Epithelial cell of prostate (primary cell): Measurements from ENCODE around the gene IER5.
A peak's percentile ranks its signal among the peaks of the same experiment; 100 is the strongest.

Experiments
- DNase-seq: peaks from one replicate; pipeline ENCODE4 v3.0.0-alpha.2; 2011; ENCODE audit warnings: low read depth, low spot score
- H3K27ac ChIP-seq: fragments of 450-650 bp; 2 replicates; pipeline ENCODE4 v1.5.1; 2017; ENCODE audit warnings: mild to moderate bottlenecking

The IER5 gene

DNA sequence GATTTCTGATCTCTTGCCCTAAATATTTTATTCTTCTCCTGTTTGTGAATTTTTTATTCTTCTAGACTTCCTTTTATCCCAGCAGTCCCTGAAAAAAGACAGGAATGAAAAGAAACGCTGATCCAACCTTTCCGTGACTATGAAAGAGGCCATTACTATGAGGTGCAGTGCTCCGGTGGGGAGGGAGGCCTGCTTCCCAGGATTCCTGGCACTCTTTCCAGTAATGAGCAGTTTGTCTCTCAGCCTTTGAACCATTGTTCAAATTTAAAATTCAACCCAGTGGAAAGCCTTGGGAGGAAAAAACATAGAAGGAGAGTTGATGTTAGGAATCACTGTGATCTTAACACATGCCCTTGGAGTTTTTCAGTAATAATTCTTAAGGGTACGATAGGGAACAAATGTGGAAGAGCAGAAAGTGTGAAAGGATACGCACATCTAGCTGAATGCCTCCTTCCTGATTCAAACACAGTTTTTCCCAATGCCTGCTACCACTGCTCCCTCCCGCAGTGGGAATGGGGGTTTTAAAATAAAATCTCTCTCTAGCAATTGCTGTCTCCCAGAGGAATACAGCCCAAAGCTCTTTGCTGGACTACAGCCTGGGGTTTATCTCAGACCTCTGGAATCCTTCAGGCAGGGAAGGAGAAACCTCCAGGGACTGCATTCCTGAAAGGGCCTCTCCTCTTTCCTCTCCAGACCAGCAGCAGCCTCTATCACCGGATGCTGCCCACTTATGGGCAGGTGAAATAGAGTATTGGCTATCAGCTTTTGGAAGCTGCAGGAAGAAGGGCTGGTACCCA is 6.1 kb downstream of the IER5 start:
- H3K27ac ChIP-seq, result peak overlapping the region; percentile 92
- no peak for DNase-seq

DNA sequence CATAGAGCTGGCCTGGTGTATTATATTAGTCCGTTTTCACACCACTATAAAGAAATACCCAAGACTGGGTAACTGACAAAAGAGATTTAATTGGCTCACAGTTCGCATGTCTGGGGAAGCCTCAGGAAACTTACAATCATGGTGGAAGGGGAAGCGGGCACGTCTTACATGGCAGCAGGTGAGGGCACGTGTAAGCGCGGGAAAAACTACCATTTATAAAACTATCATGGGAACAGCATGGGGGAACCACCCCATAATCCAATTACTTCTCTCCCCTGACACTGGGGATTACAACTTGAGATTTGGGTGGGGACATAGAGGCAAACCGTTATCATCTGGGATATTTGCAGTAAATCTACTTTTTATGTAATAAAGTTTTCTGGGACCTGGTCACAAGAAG is 6.8 kb downstream of the IER5 start:
- peak overlapping the region; percentile 92 for H3K27ac ChIP-seq
- no peak for DNase-seq

DNA sequence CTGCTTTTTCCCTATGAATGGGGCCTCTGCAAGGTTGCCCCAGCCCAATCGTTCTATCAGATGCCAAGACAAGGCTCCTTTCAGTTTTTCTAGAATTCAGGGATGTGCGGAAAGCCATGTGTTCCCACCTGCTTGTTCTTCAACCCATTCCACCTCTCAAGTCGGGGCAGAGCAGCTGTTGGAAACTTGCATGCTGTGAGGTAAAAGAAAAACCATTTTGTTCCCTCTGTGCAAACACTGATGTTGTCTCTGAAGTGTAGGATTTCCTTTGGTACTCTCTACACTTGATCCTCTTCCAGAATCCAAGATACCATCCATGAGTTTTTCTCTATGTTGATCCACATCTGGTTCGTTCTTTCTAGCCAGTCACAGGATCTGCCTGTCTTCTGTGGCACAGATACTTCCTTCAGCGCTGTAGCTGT is 7.3 kb downstream of the IER5 start:
- no peak for DNase-seq
- H3K27ac ChIP-seq, result peak overlapping the region; percentile 92

DNA sequence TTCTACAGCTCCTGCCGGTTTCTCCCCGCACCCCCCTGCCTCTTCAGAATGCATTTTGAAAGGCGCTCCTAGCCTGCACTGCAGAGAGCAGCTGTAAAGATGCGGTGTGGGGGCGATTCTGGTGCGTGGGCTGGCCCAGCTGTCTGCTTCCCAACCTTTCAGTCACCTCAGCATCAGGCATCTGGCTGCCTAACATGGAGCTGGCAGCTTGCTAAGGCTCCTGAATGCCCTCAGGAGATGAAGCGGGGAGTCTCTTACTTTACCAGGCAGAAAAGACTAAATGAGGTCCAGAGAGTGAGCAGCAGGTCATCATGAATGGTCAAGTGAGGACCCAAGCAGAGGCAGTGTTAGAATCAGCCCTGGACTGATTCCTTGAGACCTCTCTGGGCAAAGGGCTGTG is 8.7 kb downstream of the IER5 start:
- no peak for DNase-seq
- peak overlapping the region; percentile 92 for H3K27ac ChIP-seq

DNA sequence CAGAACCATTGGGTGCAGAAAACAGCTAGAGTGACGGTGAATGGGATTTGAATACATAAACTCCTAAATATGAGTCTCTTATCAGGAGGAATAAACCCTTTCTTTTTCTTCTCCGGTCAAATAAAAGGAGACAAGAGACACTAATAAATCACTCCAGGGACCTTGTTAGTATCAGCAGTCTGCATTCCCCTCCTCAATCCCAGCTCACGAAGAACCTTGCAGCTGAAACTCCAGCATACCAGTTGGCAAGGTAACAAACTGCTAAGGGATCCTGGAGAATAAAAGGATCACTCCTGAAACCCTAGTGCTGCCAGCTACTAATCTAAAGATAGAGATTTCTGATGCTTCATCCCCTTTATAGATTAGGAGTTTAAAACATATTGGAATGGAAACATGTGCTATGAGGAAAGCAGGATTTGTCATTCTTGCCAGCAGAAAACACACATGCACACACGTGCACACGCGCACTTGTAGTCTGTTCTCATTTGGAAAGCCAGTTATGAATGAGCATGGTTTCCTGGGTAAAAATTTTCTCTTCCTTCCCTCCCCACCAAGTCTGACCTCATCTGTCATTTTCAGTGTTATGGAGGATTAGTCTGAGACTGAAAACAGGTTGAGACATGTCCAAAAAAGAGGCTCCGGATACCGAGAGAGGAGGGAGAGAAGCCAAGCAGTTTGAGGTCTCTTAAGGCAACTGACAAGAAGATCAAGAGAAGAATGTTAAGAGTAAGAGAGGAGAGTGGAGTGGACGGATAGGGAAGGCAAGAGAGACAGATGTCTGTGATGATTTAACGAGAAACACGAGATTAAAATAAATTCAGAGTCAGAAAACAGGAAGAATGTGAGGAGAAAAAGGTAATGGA is 10.9 kb downstream of the IER5 start:
- peak; percentile 92 for DNase-seq
- peak overlapping the region; percentile 92 for H3K27ac ChIP-seq

DNA sequence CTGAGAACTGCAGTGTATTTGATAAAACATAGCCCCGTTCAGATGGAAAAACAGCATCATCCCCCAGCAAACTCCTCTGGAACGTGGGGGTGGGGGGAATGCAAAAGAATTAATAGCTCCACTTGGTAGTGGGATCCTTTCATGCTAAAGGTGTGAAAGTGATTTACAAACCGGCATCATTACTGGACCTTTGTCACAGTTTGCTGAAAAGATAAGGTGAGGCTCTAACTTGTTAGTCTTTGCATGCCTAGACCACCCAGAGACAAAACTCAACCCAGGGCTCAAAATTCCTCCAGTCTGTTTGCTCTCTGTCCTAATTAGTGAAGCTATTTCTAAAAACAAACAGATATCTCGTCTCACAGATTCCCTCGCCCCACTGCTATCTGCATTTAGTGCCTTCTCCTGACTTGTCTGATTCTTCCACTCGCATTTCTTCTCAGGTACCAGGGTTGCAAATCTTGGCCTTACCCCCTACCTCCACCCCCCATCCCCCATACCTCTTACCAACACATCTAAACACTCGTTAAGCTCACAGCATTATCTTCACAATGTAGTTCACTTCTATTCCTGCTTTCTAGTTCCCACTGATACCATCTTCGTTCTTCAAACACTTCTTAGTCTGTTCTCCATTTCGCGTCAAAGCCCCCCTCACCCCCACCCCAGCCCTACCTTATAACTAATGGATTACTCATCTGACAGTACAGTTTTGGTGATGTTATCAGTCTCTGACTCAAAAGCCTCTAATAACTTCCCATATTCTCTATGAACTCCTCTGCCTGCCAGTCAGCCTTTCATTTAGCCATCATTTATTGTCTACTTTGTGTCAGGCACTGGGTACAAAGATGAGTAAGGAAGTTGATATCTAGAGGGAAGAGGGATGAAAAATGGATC is 11.8 kb downstream of the IER5 start:
- peak; percentile 66 for DNase-seq
- peak overlapping the region; percentile 92 for H3K27ac ChIP-seq

DNA sequence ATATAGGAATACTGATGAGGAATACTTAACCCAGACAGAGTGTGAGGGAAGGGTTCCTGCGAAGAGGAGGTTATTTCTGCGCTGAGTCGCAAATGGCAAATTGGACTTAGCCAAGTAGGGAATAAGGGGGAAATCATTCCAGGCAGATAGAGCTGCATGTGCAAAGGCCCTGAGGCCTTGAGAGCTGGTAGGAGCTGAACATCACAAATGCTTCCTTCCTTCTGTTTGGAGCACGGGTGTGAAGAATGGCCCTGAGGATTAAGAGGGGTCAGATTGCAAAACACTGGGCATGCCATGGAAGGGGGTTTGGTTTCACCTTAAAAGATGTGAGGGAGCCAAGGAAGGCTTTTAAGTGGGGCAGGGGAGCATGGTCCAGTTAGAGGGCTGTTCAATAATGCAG is 12.4 kb downstream of the IER5 start:
- H3K27ac ChIP-seq, result peak overlapping the region; percentile 92
- DNase-seq, result no peak

DNA sequence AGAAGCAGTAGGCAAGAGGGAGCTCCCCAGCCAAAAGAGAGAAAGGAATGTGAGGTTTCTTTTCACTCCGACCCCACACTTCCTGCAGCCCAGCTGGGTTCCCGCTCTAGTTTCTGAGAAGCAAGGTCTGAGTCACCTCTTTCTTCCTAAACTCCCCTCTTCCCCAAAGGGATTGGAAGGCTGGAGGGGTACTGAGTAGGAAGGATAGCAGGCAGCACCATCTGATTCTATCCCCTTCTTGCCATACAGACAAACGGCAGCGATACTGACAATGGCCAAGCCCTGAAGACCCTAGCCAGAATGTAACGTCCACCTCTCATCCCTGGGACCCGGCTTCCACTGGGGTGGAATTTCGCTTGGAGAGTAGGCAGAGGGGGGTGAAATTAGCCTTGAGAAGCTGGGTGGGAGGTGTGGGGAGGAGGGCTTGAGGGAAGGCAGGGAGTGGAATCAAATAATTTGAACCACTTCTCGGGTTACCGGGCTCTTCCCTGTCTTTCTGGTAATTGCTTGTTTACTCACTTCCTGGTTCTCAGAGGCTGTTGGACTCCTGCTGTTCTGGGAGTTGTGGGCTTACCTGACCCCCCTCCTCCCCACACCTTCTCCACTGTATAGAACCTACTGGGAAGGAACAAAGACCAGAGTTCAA is 13.2 kb downstream of the IER5 start:
- DNase-seq, result no peak
- H3K27ac ChIP-seq, result peak overlapping the region; percentile 92

DNA sequence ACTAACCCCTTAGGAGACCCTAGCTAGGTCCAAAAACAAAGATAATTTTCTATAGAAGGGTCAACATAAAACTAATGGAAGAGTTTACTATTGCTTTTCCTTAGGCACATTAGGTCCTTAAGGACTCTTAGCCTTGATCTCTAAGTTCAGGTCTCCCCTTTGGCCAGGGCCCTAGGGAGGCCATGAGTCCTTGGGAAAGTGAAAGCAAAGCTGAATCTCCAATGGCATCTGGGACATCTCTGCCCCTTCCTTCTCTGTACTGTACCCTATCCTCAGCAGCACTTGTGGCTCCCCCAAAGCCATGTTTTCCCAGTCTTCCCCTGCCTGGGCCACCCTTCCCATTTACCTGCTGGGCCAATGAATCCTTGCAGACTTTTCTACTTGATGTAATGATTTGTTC is 14.3 kb downstream of the IER5 start:
- peak overlapping the region; percentile 92 for H3K27ac ChIP-seq
- no peak for DNase-seq

DNA sequence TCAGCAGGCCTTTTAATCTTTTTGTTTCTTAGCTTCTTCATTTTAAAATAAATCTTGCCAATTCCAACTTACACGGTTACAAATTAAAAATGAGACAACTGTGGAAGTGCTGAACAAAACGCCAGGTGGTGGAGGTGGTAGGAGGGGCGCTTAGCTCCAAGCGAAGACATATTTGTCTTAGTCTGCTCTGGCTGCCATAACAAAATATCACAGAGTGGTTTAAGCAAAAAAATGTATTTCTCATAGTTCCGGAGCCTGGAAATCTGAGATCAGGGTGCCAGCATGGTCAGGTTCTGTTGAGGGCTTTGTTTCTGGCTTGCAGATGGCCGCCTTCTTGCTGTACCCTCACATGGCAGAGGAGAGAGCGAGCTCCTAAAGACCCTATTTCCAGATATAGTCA is 14.9 kb downstream of the IER5 start:
- H3K27ac ChIP-seq, result peak overlapping the region; percentile 92
- DNase-seq, result no peak

DNA sequence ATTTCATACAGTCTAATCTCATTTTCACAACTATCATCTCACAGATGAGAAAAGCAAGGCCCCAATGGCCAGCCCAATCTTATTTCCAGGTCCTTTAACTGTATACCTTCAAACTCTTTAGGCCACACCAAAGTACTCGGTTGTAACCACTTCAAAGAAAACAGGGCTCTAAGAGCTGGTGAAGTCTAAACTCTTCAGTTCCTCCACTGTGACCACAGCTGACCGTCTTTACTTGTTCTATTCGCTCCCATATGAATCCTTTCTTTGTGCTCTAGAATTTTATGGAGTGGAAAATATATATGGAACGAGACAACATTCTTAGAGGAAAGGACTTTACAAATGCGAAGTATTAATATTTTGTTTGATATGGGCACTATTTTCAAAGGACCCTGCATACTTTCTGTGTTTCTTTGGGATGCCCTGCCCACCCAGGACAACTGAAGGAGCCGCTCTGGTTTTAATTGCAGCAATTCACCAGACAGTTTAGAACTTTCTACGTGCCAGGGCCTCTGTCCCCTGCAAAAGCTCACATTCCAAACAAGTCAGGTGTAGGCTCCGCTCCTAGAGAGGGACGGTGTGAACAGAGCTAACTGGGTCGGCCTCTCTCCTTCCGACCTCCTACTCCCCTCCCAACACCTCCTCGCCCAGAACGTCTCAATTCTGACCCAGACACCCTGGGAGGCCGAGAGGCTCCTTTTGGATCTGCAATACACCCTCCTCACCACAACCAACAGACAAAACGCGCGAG is 15.7 kb downstream of the IER5 start:
- H3K27ac ChIP-seq, result peak overlapping the region; percentile 92
- no peak for DNase-seq

DNA sequence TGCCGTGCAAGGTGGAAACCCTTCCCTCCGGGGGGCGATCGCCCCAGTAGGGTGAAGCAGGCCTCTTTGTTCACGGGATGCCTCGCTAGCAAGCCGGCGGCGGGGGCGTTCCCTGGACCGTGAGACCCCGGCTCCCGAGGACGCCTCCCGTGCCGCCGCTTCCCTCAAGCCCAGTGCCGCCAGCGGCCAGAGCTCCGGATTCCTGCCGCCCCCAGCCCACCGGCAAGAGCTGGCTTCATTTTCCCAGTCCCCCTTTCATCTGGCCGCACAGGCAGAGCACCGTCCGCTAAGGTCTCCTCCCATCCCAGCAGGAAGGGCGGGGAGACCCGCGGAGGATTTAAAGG is 16.3 kb downstream of the IER5 start:
- peak overlapping the region; percentile 92 for H3K27ac ChIP-seq
- no peak for DNase-seq

DNA sequence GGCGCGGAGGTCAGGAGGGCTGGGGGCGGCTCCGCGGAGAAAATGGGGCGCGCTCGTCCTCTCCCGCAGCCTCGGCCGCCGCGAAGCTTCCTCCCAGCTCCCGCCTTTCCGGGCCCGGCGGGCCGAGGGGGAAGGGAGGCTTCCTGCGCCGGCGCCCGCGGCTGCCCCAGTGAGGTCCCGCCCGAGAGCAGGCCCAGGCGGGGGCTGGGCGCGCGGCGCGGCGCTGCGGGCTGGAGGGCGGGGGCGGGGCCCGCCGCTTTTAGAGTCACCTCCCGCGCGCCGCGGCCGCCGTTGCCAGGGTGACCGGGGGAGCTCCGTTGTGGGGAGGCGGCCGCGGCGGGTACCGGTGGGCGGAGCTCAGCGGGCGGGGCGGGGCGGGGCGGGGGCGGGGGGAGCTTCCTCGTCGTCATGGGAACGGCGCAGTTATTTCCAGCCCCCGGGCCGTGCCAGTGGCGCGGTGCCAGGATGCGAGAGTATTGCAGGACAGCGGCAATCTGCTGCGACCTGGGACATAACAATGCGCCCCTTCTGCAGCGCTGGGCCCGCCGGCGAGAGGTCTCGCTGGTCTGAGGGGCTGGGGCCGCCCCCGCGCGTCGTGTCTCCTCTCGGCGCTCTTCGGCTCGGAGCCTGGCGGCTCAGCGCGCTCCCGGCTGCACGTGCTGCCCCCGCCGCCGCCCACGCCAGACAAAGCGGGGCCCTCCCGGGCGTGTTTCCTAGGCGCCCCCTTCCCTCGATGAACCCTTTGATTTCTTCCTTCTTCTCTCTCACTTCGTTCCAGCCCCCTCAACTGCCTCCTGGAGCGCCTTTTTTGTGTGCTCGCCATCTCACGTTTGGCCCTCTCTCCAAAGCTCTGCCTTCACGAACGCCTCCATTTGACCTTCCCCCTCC is 16.9 kb downstream of the IER5 start:
- DNase-seq, result no peak
- H3K27ac ChIP-seq, result peak overlapping the region; percentile 92

DNA sequence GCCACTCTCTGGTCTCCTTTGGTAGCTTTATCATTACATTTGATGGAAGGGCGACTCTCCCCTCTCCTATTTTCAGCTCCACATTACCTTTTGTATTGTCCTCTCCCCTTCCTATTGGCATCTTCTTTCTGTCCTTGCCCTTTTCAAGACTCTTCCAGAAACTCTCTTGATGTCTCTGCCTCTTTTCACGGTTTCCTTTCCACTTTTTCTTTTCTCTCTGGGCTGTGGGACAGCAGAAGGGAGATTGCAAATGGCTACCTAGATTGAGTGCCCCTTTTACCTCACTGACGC is 17.5 kb downstream of the IER5 start:
- no peak for DNase-seq
- H3K27ac ChIP-seq, result no peak overlapping the region

DNA sequence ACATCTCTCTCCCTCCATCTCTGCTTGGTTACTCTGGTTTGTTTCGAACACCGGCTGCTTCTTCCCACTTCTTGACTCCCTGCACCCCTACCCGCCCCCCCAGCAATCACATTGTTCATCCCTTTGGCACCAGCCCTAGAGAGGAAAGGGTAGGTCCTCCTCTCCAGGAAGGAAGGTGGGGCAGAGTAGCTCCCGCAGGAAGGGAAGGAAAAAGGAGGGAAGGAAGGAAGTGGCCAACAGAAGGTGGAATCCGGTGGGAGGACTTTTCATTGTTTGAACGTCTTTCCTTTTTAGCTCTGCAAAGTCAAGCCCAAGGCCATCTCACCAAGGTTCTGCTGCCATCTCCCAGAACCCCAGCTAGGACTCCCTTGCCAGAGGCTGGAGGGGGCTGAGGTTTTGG is 18.0 kb downstream of the IER5 start:
- no peak for DNase-seq
- no peak overlapping the region for H3K27ac ChIP-seq

DNA sequence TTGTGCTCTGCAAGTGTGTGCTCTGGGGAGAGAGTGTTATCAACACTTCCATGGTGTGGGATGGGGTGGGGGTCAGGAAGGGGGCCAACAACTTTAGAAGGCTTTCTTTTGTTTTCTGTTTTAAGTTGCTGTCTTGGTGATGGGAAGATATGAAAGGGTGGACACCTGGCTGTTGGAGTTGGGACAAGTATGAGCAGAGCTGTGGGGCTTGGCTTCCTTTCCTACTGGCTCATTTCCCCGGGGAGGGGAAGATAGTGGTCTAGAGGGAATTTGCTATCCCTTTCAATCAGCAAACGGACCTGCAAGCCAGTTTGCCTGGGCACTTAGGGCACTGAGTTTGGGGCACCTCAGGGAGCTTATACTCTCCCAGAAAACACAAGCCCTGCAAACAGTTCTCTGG is 19.2 kb downstream of the IER5 start:
- H3K27ac ChIP-seq, result no peak overlapping the region
- DNase-seq, result no peak

DNA sequence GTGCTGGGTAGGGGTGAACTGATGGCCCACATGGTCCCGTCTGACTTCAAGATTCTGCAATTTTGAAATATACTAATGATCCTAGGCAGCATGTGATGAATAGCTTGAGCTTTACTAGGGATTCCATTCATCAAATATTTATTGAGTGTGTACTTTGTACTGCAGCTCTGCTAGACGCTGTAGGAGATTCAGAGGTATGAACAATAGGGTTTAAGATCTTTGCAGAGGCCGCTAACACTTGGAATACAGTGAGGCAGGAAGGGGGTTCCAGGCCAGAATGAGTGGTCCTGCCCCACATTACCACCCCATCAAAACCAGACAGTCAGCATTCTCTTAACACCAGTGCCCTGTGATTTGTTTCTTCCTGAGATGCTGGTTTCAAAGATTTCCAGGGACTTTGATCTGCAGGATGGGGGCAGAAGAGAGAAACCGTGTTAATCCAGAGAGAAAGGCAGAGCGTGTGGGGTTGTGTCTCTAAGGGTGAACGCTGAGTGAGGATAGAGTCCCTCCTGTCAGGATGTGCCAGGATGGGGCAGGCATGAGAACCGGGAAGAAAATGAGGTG is 19.9 kb downstream of the IER5 start:
- DNase-seq, result no peak
- H3K27ac ChIP-seq, result no peak overlapping the region

DNA sequence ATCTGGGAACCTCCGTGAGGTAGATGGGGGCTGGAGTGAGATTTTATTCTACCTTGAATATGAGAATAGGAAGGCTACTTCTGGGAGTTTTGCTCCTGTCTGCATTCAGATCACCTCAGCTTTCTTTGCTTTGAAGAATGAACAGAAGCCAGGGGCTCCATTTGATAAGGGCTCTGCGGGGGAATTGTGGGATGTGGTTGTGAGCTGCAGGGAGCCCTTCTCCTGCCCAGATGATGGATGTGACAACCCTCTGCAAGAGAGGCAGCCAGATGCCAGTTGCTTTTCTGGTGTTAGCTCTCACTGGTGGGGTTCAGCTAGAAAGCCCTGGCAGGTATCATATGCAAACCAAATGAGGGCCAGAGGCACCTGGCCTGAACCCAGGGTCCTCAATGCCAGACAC is 21.5 kb downstream of the IER5 start:
- no peak overlapping the region for H3K27ac ChIP-seq
- DNase-seq, result no peak
